GM12878 (cell line): Measurements from ENCODE around the gene BEND7.

Experiments
- CHD1 ChIP-seq: IDR thresholded peaks from 2 replicates; pipeline ENCODE4 v1.6.1; 2012; ENCODE audit warnings: low read depth, low read length, improper control_type of control experiment
- EED ChIP-seq: sonication (generic); IDR thresholded peaks from 2 replicates; pipeline ENCODE4 v1.6.1; 2016; ENCODE audit warnings: antibody characterized with exemption, low read depth

DNA sequence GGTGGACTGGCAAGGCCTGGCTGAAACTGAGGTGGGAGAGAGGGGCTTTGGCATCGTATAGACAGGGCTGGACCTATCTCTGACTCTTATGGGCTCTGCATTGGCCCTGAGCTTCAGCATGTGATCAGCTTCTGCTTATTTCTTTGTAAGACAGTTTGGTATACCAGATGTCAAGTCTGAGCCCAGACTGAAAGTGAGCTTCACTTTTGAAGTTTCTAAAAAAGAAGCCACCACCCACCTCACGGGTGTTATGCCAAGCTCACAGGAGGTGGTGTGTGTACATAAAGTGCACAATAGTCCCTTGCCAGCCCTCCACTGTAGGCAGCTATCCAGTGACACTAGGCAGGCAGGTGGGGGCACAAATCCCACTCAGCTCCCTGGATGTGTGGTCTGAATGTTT, 112.1 kb downstream of the BEND7 start:
- TF ChIP-seq EED, result no peak
- no peak for TF ChIP-seq CHD1
